Neuronal stem cell (in vitro differentiated cells): ENCODE data around the gene CHD2.

Source experiments
- DNase-seq: peaks from one replicate; pipeline ENCODE4 v3.0.0-alpha.2; 2013; ENCODE audit warnings: low spot score
- H2AFZ ChIP-seq: one replicate; pipeline ENCODE4 v1.6.1; 2013; ENCODE audit warnings: mild to moderate bottlenecking, low read length, inconsistent platforms
- H2AK5ac ChIP-seq: 2 replicates; pipeline ENCODE4 v1.6.1; 2013; ENCODE audit warnings: low read depth, mild to moderate bottlenecking, inconsistent platforms, low read length, moderate library complexity, mixed read lengths
- H2BK120ac ChIP-seq: 2 replicates; pipeline ENCODE4 v1.6.1; 2013; ENCODE audit warnings: low read depth, mild to moderate bottlenecking, inconsistent platforms, low read length, moderate library complexity, mixed read lengths
- H2BK12ac ChIP-seq: one replicate; pipeline ENCODE4 v1.6.1; 2013; ENCODE audit warnings: low read length, inconsistent platforms
- H2BK15ac ChIP-seq: 2 replicates; pipeline ENCODE4 v1.6.1; 2013; ENCODE audit warnings: mild to moderate bottlenecking, low read length, inconsistent platforms, mixed read lengths
- H2BK5ac ChIP-seq: one replicate; pipeline ENCODE4 v1.6.1; 2013; ENCODE audit warnings: inconsistent platforms, mild to moderate bottlenecking, low read length, moderate library complexity
- H3K14ac ChIP-seq: one replicate; pipeline ENCODE4 v1.6.1; 2013; ENCODE audit warnings: low read length, inconsistent platforms
- H3K18ac ChIP-seq: 2 replicates; pipeline ENCODE4 v1.6.1; 2013; ENCODE audit warnings: low read length, inconsistent platforms
- H3K23ac ChIP-seq: 2 replicates; pipeline ENCODE4 v1.6.1; 2013; ENCODE audit warnings: low read depth, mild to moderate bottlenecking, mixed read lengths, low read length, inconsistent platforms; ENCODE audit not compliant: poor library complexity
- H3K27ac ChIP-seq: replicated peaks from 3 replicates; pipeline ENCODE4 v1.5.1; 2013; ENCODE audit warnings: low read length, inconsistent platforms
- H3K27me3 ChIP-seq, 3 experiments: 2 replicates each; pipeline ENCODE4 v1.6.1; 2013; ENCODE audit warnings: low read length in 3 of 3, mild to moderate bottlenecking in 2 of 3, inconsistent platforms in 1 of 3, low read depth in 1 of 3, mixed read lengths in 1 of 3, moderate library complexity in 1 of 3; ENCODE audit not compliant: control insufficient read depth in 3 of 3, insufficient read depth in 3 of 3
- H3K36me3 ChIP-seq, 2 donors: replicated peaks in 1 of 2; 2 replicates each; pipeline ENCODE4 v1.6.1; 2013; ENCODE audit warnings: low read length in 2 of 2; ENCODE audit not compliant: control insufficient read depth in 2 of 2, insufficient read depth in 2 of 2
- H3K4ac ChIP-seq: 2 replicates; pipeline ENCODE4 v1.6.1; 2013; ENCODE audit warnings: inconsistent platforms, mild to moderate bottlenecking, low read length, moderate library complexity
- H3K4me1 ChIP-seq, 2 donors: 1 replicate in 1 of 2; 2 replicates in 1 of 2; pipeline ENCODE4 v1.6.1; 2013; ENCODE audit warnings: low read length in 2 of 2, low read depth in 1 of 2; ENCODE audit not compliant: control insufficient read depth in 2 of 2, insufficient read depth in 1 of 2
- H3K4me2 ChIP-seq: one replicate; pipeline ENCODE4 v1.6.1; 2013; ENCODE audit warnings: mild to moderate bottlenecking, low read length, inconsistent platforms; ENCODE audit not compliant: insufficient read depth, poor library complexity, severe bottlenecking
- H3K4me3 ChIP-seq, 2 donors: 2 replicates each; pipeline ENCODE4 v1.5.1; 2013; ENCODE audit warnings: low read length in 2 of 2, mild to moderate bottlenecking in 2 of 2, inconsistent platforms in 1 of 2, moderate library complexity in 1 of 2
- H3K79me1 ChIP-seq: one replicate; pipeline ENCODE4 v1.6.1; 2013; ENCODE audit warnings: low read depth, mild to moderate bottlenecking, inconsistent platforms, low read length, moderate library complexity
- H3K9ac ChIP-seq: one replicate; pipeline ENCODE4 v1.6.1; 2013; ENCODE audit warnings: mild to moderate bottlenecking, low read depth, low read length, inconsistent platforms; ENCODE audit not compliant: poor library complexity
- H3K9me3 ChIP-seq, 2 donors: replicated peaks in 1 of 2; 2 replicates each; pipeline versions ENCODE3 to v1.6.1; 2013; ENCODE audit warnings: low read length in 2 of 2, mild to moderate bottlenecking in 2 of 2, inconsistent platforms in 1 of 2, low read depth in 1 of 2, mixed read lengths in 1 of 2, moderate library complexity in 1 of 2; ENCODE audit not compliant: control insufficient read depth in 2 of 2, insufficient read depth in 1 of 2
- H4K8ac ChIP-seq: one replicate; pipeline ENCODE4 v1.6.1; 2013; ENCODE audit warnings: low read depth, mild to moderate bottlenecking, inconsistent platforms, low read length, moderate library complexity
- H4K91ac ChIP-seq: one replicate; pipeline ENCODE4 v1.6.1; 2013; ENCODE audit warnings: low read length, low read depth, mild to moderate bottlenecking, inconsistent platforms; ENCODE audit not compliant: poor library complexity
- WGBS, 2 donors: extraction: QIAGEN DNeasy Blood & Tissue Kit; methylation state at CpG; one replicate each; pipeline ENCODE4 v1.1.7; 2013; ENCODE audit warnings: missing lambda C conversion rate in 2 of 2, mixed read lengths in 1 of 2; ENCODE audit not compliant: insufficient read length in 2 of 2, insufficient replicate concordance in 1 of 2; ENCODE audit errors: extremely low coverage in 2 of 2; 5-methylcytosine and 5-hydroxymethylcytosine counted together

The CHD2 gene

GRCh38 chr15:92928225-92928750, 28.2 kb downstream of the CHD2 start:
- H3K4ac ChIP-seq = no peak overlapping the region
- peaks cover 24 to 99% of the 10 kb centered on the region in 2 donors for H3K36me3 ChIP-seq
- H3K9me3 ChIP-seq = no peaks in the 10 kb centered on the region
- no peak overlapping the region for H3K9ac ChIP-seq
- H2AK5ac ChIP-seq = no peak overlapping the region
- DNase-seq = no peak
- no peak overlapping the region for H2BK120ac ChIP-seq
- no peaks in the 10 kb centered on the region for H3K27me3 ChIP-seq
- H2BK5ac ChIP-seq = no peak overlapping the region
- H3K14ac ChIP-seq = no peak overlapping the region
- no peak overlapping the region for H2AFZ ChIP-seq
- no CpG with 5 or more reads among the region's 3 CpGs for WGBS, 2 donors
- H2BK15ac ChIP-seq = no peak overlapping the region
- H3K23ac ChIP-seq = no peak overlapping the region
- H3K79me1 ChIP-seq = peaks cover 1% of the 10 kb centered on the region
- peaks cover 0 to 3% of the 10 kb centered on the region in 2 donors for H3K4me1 ChIP-seq
- no peak overlapping the region for H3K27ac ChIP-seq
- H4K8ac ChIP-seq = no peak overlapping the region
- H3K4me2 ChIP-seq = no peak overlapping the region
- no peak overlapping the region for H2BK12ac ChIP-seq
- H4K91ac ChIP-seq = no peak overlapping the region
- H3K4me3 ChIP-seq = no peak overlapping the region
- H3K18ac ChIP-seq = no peak overlapping the region

- Histone ChIP-seq H3K9me3 (no peaks in the 10 kb centered on the region), H3K4ac (no peak overlapping the region), H3K4me1 (peaks cover 0 to 3% of the 10 kb centered on the region in 2 donors), H3K4me3 (no peak overlapping the region), H3K9ac (no peak overlapping the region), H2BK120ac (no peak overlapping the region), H3K27me3 (no peaks in the 10 kb centered on the region), H2BK12ac (no peak overlapping the region), H3K27ac (no peak overlapping the region), H3K14ac (no peak overlapping the region), H4K91ac (no peak overlapping the region), H2AK5ac (no peak overlapping the region), H3K18ac (no peak overlapping the region), H3K36me3 (peaks cover 24 to 99% of the 10 kb centered on the region in 2 donors), H2AFZ (no peak overlapping the region), H3K4me2 (no peak overlapping the region), H2BK5ac (no peak overlapping the region), H4K8ac (no peak overlapping the region), H3K23ac (no peak overlapping the region), H3K79me1 (peaks cover 1% of the 10 kb centered on the region), H2BK15ac (no peak overlapping the region)
- DNase-seq = no peak
- no CpG with 5 or more reads among the region's 6 CpGs for WGBS, 2 donors
Observed at GRCh38 chr15:92929002-92929401, 28.9 kb downstream of the CHD2 start.

GRCh38 chr15:92930054-92930621, 30.0 kb downstream of the CHD2 start:
- Histone ChIP-seq H2AFZ (no peak overlapping the region), H3K18ac (no peak overlapping the region), H3K4me1 (peaks cover 0 to 3% of the 10 kb centered on the region in 2 donors), H2AK5ac (no peak overlapping the region), H3K27me3 (no peaks in the 10 kb centered on the region), H3K14ac (no peak overlapping the region), H4K91ac (no peak overlapping the region), H3K4ac (no peak overlapping the region), H3K23ac (no peak overlapping the region), H4K8ac (no peak overlapping the region), H3K4me2 (no peak overlapping the region), H3K9me3 (no peaks in the 10 kb centered on the region), H3K4me3 (no peak overlapping the region), H3K36me3 (peaks cover 19 to 99% of the 10 kb centered on the region in 2 donors), H3K79me1 (peaks cover 1% of the 10 kb centered on the region), H2BK12ac (no peak overlapping the region), H3K9ac (no peak overlapping the region), H2BK5ac (no peak overlapping the region), H3K27ac (peak overlapping the region; percentile 10), H2BK15ac (no peak overlapping the region), H2BK120ac (no peak overlapping the region)
- no peak for DNase-seq
- no CpG with 5 or more reads among the region's 3 CpGs for WGBS, 2 donors

GRCh38 chr15:92930776-92931175, 30.7 kb downstream of the CHD2 start:
- Histone ChIP-seq H3K4me3 (no peak overlapping the region), H3K14ac (no peak overlapping the region), H3K9ac (no peak overlapping the region), H4K91ac (no peak overlapping the region), H3K18ac (no peak overlapping the region), H3K4me1 (peaks cover 0 to 3% of the 10 kb centered on the region in 2 donors), H2AK5ac (no peak overlapping the region), H3K79me1 (peaks cover 1% of the 10 kb centered on the region), H2BK5ac (no peak overlapping the region), H3K4me2 (no peak overlapping the region), H3K23ac (no peak overlapping the region), H3K4ac (no peak overlapping the region), H3K27ac (peak overlapping the region; percentile 10), H2BK12ac (no peak overlapping the region), H3K27me3 (no peaks in the 10 kb centered on the region), H3K9me3 (no peaks in the 10 kb centered on the region), H2AFZ (no peak overlapping the region), H2BK15ac (no peak overlapping the region), H2BK120ac (no peak overlapping the region), H4K8ac (no peak overlapping the region), H3K36me3 (peaks cover 16 to 99% of the 10 kb centered on the region in 2 donors)
- no peak for DNase-seq
- WGBS, 2 donors = no CpG with 5 or more reads among the region's 1 CpG
